HCT116 (cell line): ENCODE data around the gene SKA1.

Source experiments
- MAX ChIP-seq: IDR thresholded peaks from 2 replicates; pipeline ENCODE4 v1.6.1; 2012
- POLR2A ChIP-seq: IDR thresholded peaks from 2 replicates; pipeline ENCODE4 v1.7.0; 2011; ENCODE audit warnings: borderline replicate concordance; ENCODE audit not compliant: insufficient read depth, insufficient read length; ENCODE audit errors: extremely low read depth
- POLR2AphosphoS5 ChIP-seq: IDR thresholded peaks from 2 replicates; pipeline ENCODE4 v1.6.1; 2011; ENCODE audit warnings: mild to moderate bottlenecking, low read depth, low read length, moderate library complexity
- YY1 ChIP-seq: IDR thresholded peaks from 2 replicates; pipeline ENCODE4 v1.6.1; 2011; ENCODE audit warnings: low read length, low read depth, moderate library complexity, mild to moderate bottlenecking; ENCODE audit not compliant: insufficient replicate concordance; ENCODE audit errors: extremely low read depth
- TF ChIP-seq, protein P1 (sequence below), 3 experiments: fragments of 200-600 bp in 1 of 3; sonication (generic) in 1 of 3; IDR thresholded peaks in 2 of 3; conservative IDR thresholded peaks in 1 of 3; 2 replicates each; pipeline ENCODE4 v1.5.1; 2012 to 2017; ENCODE audit warnings: low read depth in 2 of 3, low read length in 2 of 3, antibody characterized with exemption in 1 of 3, borderline replicate concordance in 1 of 3, control low read depth in 1 of 3, mild to moderate bottlenecking in 1 of 3, mixed read lengths in 1 of 3, mixed run types in 1 of 3, moderate library complexity in 1 of 3; ENCODE audit not compliant: insufficient read depth in 1 of 3

- TF ChIP-seq POLR2AphosphoS5 (no peak), POLR2A (no peak), MAX (no peak), YY1 (no peak)
- TF ChIP-seq, protein P1, sequence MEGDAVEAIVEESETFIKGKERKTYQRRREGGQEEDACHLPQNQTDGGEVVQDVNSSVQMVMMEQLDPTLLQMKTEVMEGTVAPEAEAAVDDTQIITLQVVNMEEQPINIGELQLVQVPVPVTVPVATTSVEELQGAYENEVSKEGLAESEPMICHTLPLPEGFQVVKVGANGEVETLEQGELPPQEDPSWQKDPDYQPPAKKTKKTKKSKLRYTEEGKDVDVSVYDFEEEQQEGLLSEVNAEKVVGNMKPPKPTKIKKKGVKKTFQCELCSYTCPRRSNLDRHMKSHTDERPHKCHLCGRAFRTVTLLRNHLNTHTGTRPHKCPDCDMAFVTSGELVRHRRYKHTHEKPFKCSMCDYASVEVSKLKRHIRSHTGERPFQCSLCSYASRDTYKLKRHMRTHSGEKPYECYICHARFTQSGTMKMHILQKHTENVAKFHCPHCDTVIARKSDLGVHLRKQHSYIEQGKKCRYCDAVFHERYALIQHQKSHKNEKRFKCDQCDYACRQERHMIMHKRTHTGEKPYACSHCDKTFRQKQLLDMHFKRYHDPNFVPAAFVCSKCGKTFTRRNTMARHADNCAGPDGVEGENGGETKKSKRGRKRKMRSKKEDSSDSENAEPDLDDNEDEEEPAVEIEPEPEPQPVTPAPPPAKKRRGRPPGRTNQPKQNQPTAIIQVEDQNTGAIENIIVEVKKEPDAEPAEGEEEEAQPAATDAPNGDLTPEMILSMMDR (IDR thresholded peaks at IDR 0.05 in 2 of 3, conservative IDR thresholded peaks at IDR 0.05 in 1 of 3; ENCODE audit: borderline replicate concordance in 1 of 3, insufficient read depth in 1 of 3, low read depth in 2 of 3, low read length in 2 of 3): no peak
These were observed 36.0 kb downstream of the SKA1 start for GRCh38 chr18:50410894-50411293.
